H1 (cell line): ENCODE data around the gene AIF1. TPM values are rescaled to one million over a fixed set of nuclear protein-coding genes. Genes with fewer than 3 reads are reported as not detected.

ENCODE experiments used
- ASH2L ChIP-seq: fragments of 200-600, 300-600 bp; sonication (generic); IDR thresholded peaks from one replicate; pipeline ENCODE4 v1.7.1; 2017; ENCODE audit warnings: low read length
- GTF2F1 ChIP-seq: IDR thresholded peaks from 2 replicates; pipeline ENCODE4 v1.6.1; 2012; ENCODE audit warnings: low read depth, low read length, improper control_type of control experiment, borderline replicate concordance
- JUN ChIP-seq: IDR thresholded peaks from 2 replicates; pipeline ENCODE4 v1.6.1; 2011; ENCODE audit warnings: low read depth, mild to moderate bottlenecking, improper control_type of control experiment, low read length
- RBBP5 ChIP-seq: IDR thresholded peaks from 2 replicates; pipeline ENCODE4 v1.7.1; 2012; ENCODE audit warnings: low read depth, mild to moderate bottlenecking, inconsistent platforms, low read length, moderate library complexity, borderline replicate concordance
- SP2 ChIP-seq: IDR thresholded peaks from 2 replicates; pipeline ENCODE4 v1.6.1; 2012; ENCODE audit warnings: mild to moderate bottlenecking, low read length, inconsistent platforms
- TAF1 ChIP-seq: IDR thresholded peaks from 2 replicates; pipeline ENCODE4 v1.6.1; 2011; ENCODE audit warnings: mild to moderate bottlenecking, low read depth, low read length
- polyA plus RNA-seq, 7 experiments: library from polyadenylated mRNA; depleted of rRNA in 3 of 7; stranded (reverse) in 5 of 7; unstranded in 2 of 7; fragments of >200 nt in 5 of 7; fragments of 200-250 nt in 2 of 7; gene quantifications; 1 replicate in 5 of 7; 2 replicates in 1 of 7; 4 replicates in 1 of 7; pipeline versions ENCODE4 v1.2.1 to v1.2.3, GENCODE V29; 2011 to 2013; ENCODE audit warnings: missing spikeins in 2 of 7, mixed read lengths in 2 of 7
- total RNA-seq: library from RNA; stranded (reverse); fragmentation: NEBNext Ultra II Directional; extraction: Animal tissue kit (Norgen Biotek cat#: 25700); gene quantifications from 2 replicates; pipeline ENCODE4 v1.2.1, GENCODE V29; 2021
- TF ChIP-seq, protein P1 (sequence below): fragments of 300-600 bp; sonication (generic); IDR thresholded peaks from 2 replicates; pipeline ENCODE4 v1.7.1; 2012; ENCODE audit warnings: low read length, moderate library complexity, mild to moderate bottlenecking, inconsistent platforms; ENCODE audit not compliant: insufficient replicate concordance
- TF ChIP-seq, protein P2 (sequence below): IDR thresholded peaks from 2 replicates; pipeline ENCODE4 v1.6.1; 2011; ENCODE audit warnings: low read length, improper control_type of control experiment
- TF ChIP-seq, protein P3 (sequence below): IDR thresholded peaks from 2 replicates; pipeline ENCODE4 v1.6.1; 2012; ENCODE audit warnings: inconsistent platforms

The AIF1 gene
- total and polyA plus RNA-seq, 2 of the 8 experiments (the other 6 are each of a cell fraction or from before 2014, with no cell fraction given) = 6.3 to 9.8 TPM

DNA sequence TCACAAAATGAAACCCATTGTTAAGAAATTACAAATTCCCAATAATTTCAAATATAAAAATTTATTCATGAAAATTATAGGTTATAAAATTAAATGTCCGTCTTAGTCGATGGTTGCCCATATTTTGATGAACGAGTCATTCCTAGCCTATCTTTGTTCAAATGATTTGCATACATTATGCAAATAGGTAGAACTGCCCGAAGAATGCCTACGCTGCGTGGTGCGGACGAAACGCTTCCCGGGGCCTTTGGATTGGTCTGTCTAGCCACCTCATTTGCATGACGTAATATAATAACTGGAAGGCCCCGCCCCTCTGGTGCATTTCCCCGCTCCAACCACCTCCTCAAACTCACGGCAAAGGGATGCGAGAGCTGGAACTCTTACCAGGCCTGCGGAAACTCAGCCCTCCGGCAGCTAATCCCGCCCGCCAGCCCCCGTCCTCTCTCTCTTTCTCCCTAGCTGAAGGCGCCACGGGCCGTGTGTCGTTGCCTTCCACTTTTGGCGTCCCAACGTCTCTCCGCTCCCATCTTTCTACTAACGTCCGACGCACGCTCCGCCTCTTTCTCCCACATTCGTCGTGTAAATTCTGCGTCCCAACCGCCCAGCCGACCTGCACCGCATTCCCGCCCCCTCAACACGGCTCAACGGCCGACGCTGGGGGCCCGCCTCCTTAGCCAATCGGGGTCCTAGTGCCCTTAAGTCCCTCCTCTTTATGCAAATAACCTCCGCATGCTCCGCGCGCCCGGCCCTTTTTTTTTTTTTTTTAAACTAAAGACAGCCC is 5.0 kb downstream of the AIF1 start (continued):
- TF ChIP-seq, protein P1, sequence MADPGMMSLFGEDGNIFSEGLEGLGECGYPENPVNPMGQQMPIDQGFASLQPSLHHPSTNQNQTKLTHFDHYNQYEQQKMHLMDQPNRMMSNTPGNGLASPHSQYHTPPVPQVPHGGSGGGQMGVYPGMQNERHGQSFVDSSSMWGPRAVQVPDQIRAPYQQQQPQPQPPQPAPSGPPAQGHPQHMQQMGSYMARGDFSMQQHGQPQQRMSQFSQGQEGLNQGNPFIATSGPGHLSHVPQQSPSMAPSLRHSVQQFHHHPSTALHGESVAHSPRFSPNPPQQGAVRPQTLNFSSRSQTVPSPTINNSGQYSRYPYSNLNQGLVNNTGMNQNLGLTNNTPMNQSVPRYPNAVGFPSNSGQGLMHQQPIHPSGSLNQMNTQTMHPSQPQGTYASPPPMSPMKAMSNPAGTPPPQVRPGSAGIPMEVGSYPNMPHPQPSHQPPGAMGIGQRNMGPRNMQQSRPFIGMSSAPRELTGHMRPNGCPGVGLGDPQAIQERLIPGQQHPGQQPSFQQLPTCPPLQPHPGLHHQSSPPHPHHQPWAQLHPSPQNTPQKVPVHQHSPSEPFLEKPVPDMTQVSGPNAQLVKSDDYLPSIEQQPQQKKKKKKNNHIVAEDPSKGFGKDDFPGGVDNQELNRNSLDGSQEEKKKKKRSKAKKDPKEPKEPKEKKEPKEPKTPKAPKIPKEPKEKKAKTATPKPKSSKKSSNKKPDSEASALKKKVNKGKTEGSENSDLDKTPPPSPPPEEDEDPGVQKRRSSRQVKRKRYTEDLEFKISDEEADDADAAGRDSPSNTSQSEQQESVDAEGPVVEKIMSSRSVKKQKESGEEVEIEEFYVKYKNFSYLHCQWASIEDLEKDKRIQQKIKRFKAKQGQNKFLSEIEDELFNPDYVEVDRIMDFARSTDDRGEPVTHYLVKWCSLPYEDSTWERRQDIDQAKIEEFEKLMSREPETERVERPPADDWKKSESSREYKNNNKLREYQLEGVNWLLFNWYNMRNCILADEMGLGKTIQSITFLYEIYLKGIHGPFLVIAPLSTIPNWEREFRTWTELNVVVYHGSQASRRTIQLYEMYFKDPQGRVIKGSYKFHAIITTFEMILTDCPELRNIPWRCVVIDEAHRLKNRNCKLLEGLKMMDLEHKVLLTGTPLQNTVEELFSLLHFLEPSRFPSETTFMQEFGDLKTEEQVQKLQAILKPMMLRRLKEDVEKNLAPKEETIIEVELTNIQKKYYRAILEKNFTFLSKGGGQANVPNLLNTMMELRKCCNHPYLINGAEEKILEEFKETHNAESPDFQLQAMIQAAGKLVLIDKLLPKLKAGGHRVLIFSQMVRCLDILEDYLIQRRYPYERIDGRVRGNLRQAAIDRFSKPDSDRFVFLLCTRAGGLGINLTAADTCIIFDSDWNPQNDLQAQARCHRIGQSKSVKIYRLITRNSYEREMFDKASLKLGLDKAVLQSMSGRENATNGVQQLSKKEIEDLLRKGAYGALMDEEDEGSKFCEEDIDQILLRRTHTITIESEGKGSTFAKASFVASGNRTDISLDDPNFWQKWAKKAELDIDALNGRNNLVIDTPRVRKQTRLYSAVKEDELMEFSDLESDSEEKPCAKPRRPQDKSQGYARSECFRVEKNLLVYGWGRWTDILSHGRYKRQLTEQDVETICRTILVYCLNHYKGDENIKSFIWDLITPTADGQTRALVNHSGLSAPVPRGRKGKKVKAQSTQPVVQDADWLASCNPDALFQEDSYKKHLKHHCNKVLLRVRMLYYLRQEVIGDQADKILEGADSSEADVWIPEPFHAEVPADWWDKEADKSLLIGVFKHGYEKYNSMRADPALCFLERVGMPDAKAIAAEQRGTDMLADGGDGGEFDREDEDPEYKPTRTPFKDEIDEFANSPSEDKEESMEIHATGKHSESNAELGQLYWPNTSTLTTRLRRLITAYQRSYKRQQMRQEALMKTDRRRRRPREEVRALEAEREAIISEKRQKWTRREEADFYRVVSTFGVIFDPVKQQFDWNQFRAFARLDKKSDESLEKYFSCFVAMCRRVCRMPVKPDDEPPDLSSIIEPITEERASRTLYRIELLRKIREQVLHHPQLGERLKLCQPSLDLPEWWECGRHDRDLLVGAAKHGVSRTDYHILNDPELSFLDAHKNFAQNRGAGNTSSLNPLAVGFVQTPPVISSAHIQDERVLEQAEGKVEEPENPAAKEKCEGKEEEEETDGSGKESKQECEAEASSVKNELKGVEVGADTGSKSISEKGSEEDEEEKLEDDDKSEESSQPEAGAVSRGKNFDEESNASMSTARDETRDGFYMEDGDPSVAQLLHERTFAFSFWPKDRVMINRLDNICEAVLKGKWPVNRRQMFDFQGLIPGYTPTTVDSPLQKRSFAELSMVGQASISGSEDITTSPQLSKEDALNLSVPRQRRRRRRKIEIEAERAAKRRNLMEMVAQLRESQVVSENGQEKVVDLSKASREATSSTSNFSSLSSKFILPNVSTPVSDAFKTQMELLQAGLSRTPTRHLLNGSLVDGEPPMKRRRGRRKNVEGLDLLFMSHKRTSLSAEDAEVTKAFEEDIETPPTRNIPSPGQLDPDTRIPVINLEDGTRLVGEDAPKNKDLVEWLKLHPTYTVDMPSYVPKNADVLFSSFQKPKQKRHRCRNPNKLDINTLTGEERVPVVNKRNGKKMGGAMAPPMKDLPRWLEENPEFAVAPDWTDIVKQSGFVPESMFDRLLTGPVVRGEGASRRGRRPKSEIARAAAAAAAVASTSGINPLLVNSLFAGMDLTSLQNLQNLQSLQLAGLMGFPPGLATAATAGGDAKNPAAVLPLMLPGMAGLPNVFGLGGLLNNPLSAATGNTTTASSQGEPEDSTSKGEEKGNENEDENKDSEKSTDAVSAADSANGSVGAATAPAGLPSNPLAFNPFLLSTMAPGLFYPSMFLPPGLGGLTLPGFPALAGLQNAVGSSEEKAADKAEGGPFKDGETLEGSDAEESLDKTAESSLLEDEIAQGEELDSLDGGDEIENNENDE = no peak
- no peak for TF ChIP-seq RBBP5
- TF ChIP-seq, protein P2, sequence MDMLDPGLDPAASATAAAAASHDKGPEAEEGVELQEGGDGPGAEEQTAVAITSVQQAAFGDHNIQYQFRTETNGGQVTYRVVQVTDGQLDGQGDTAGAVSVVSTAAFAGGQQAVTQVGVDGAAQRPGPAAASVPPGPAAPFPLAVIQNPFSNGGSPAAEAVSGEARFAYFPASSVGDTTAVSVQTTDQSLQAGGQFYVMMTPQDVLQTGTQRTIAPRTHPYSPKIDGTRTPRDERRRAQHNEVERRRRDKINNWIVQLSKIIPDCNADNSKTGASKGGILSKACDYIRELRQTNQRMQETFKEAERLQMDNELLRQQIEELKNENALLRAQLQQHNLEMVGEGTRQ = no peak
- TF ChIP-seq JUN = no peak; the same call in 1 of the 2 replicates
- TF ChIP-seq ASH2L = peak; percentile 9
- TF ChIP-seq TAF1 = peak; percentile 87
- no peak for TF ChIP-seq SP2
- TF ChIP-seq GTF2F1 = peak; percentile 65; the same call in 1 of the 2 replicates
- TF ChIP-seq, protein P3, sequence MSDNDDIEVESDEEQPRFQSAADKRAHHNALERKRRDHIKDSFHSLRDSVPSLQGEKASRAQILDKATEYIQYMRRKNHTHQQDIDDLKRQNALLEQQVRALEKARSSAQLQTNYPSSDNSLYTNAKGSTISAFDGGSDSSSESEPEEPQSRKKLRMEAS = peak; percentile 87
